Measurements from ENCODE around the gene ABCG1. TPM values are rescaled to one million over a fixed set of nuclear protein-coding genes. Genes with fewer than 3 reads are reported as not detected.
A peak's percentile ranks its signal among the peaks of the same experiment; 100 is the strongest.

ABCG1 gene
- total RNA-seq, 1 experiment from 2014 or later: not detected

GRCh38 chr21:42320791-42321190 lies 101.9 kb downstream of the ABCG1 start:
- Mint-ChIP-seq H3K4me1 (ENCODE audit: low read depth, unreplicated experiment) (peaks cover 2% of the 10 kb centered on the region), H3K27me3 (ENCODE audit: insufficient read depth, unreplicated experiment) (no peaks in the 10 kb centered on the region)

GRCh38 chr21:42321231-42321630 lies 102.3 kb downstream of the ABCG1 start:
- DNase-seq: no peak
- ChIA-PET CTCF (interaction anchor here (0.6 kb wide), 1 partner anchor 12 kb away, joined by 7 read pairs; no protein-coding TSS in a partner anchor), POLR2A (no interaction called here)
- no peak for TF ChIP-seq CTCF (IDR thresholded peaks at IDR 0.05; ENCODE audit: insufficient read depth in 1 of 2, low read depth in 1 of 2, low read length in 1 of 2, severe bottlenecking in 1 of 2, unreplicated experiment in 1 of 2)
- peaks cover 24% of the 10 kb centered on the region for H3K9me3 Mint-ChIP-seq (ENCODE audit: unreplicated experiment)
- no TSS peak for BruUV-seq (replicated peaks)
- H3K27me3 Mint-ChIP-seq (ENCODE audit: insufficient read depth, unreplicated experiment): no peaks in the 10 kb centered on the region
- Histone ChIP-seq H3K27me3 (replicated peaks; ENCODE audit: control insufficient read depth, insufficient read depth, low read length) (no peaks in the 10 kb centered on the region), H3K4me3 (ENCODE audit: low read depth, low read length) (no peak overlapping the region), H3K36me3 (ENCODE audit: control insufficient read depth, insufficient read depth, low read length) (no peaks in the 10 kb centered on the region), H3K9me3 (no peaks in the 10 kb centered on the region), H3K4me1 (peaks cover 11% of the 10 kb centered on the region; the same call in 1 of the 2 replicates)
- no peaks in the 10 kb centered on the region for H3K36me3 Mint-ChIP-seq (ENCODE audit: insufficient read depth, unreplicated experiment)
- intact Hi-C loops (cut with micrococcal nuclease; ENCODE audit: unreplicated experiment): no loop called here
- H3K4me1 Mint-ChIP-seq (ENCODE audit: low read depth, unreplicated experiment): no peaks in the 10 kb centered on the region
- no peak overlapping the region for H3K4me3 Mint-ChIP-seq (ENCODE audit: unreplicated experiment)
- peak overlapping the region; percentile 37 for H3K27ac Mint-ChIP-seq (ENCODE audit: unreplicated experiment)

More at GRCh38 chr21:42320791-42321190, 101.9 kb downstream of the ABCG1 start:
- no peak for DNase-seq
- Histone ChIP-seq H3K9me3 (no peaks in the 10 kb centered on the region), H3K36me3 (ENCODE audit: control insufficient read depth, insufficient read depth, low read length) (no peaks in the 10 kb centered on the region), H3K27me3 (replicated peaks; ENCODE audit: control insufficient read depth, insufficient read depth, low read length) (no peaks in the 10 kb centered on the region), H3K4me1 (peaks cover 13% of the 10 kb centered on the region), H3K4me3 (ENCODE audit: low read depth, low read length) (no peak overlapping the region)
- no TSS peak for BruUV-seq (replicated peaks)
- Mint-ChIP-seq H3K9me3 (ENCODE audit: unreplicated experiment) (peaks cover 24% of the 10 kb centered on the region), H3K36me3 (ENCODE audit: insufficient read depth, unreplicated experiment) (no peaks in the 10 kb centered on the region), H3K27ac (ENCODE audit: unreplicated experiment) (peak overlapping the region; percentile 37), H3K4me3 (ENCODE audit: unreplicated experiment) (no peak overlapping the region)
- ChIA-PET CTCF (interaction anchor here (0.6 kb wide), 1 partner anchor 11 kb away, joined by 7 read pairs; no protein-coding TSS in a partner anchor), POLR2A (interaction anchor here (0.5 kb wide), 1 partner anchor 15 kb away, joined by 3 read pairs; no protein-coding TSS in a partner anchor)
- intact Hi-C loops (cut with micrococcal nuclease; ENCODE audit: unreplicated experiment): no loop called here
- TF ChIP-seq CTCF (IDR thresholded peaks at IDR 0.05; ENCODE audit: insufficient read depth in 1 of 2, low read depth in 1 of 2, low read length in 1 of 2, severe bottlenecking in 1 of 2, unreplicated experiment in 1 of 2): no peak

GRCh38 chr21:42321845-42322244 lies 102.9 kb downstream of the ABCG1 start:
- CTCF ChIA-PET: no interaction called here

More at GRCh38 chr21:42321845-42322244, 102.9 kb downstream of the ABCG1 start:
- H3K36me3 ChIP-seq (ENCODE audit: control insufficient read depth, insufficient read depth, low read length): no peaks in the 10 kb centered on the region
- no peak overlapping the region for H3K4me3 Mint-ChIP-seq (ENCODE audit: unreplicated experiment)
- H3K9me3 Mint-ChIP-seq (ENCODE audit: unreplicated experiment): peaks cover 24% of the 10 kb centered on the region
- no peaks in the 10 kb centered on the region for H3K4me1 Mint-ChIP-seq (ENCODE audit: low read depth, unreplicated experiment)
- no peak for TF ChIP-seq CTCF (IDR thresholded peaks at IDR 0.05; ENCODE audit: insufficient read depth in 1 of 2, low read depth in 1 of 2, low read length in 1 of 2, severe bottlenecking in 1 of 2, unreplicated experiment in 1 of 2)
- DNase-seq: no peak
- H3K27ac Mint-ChIP-seq (ENCODE audit: unreplicated experiment): no peak overlapping the region
- H3K9me3 ChIP-seq: no peaks in the 10 kb centered on the region
- POLR2A ChIA-PET: no interaction called here
- no peaks in the 10 kb centered on the region for H3K27me3 Mint-ChIP-seq (ENCODE audit: insufficient read depth, unreplicated experiment)
- H3K36me3 Mint-ChIP-seq (ENCODE audit: insufficient read depth, unreplicated experiment): no peaks in the 10 kb centered on the region
- intact Hi-C loops (cut with micrococcal nuclease; ENCODE audit: unreplicated experiment): no loop called here
- no peaks in the 10 kb centered on the region for H3K27me3 ChIP-seq (replicated peaks; ENCODE audit: control insufficient read depth, insufficient read depth, low read length)
- BruUV-seq (replicated peaks): no TSS peak
- H3K4me1 ChIP-seq: peaks cover 5% of the 10 kb centered on the region; the same call in 1 of the 2 replicates
- H3K4me3 ChIP-seq (ENCODE audit: low read depth, low read length): no peak overlapping the region

Data from Caco-2 (cell line).